Stimulated activated CD8-positive, alpha-beta memory T cell treated with anti-CD3 and anti-CD28 coated beads, Interleukin-2, amount 100 ng/mL, for 48 hours (primary cell): ENCODE data around the gene GPR35.
"Not testable (repeated sequence)": the region's sequence is repeated elsewhere in the genome, so short reads cannot be mapped to it uniquely, and the experiment has no call there.

Experiments used
- DNase-seq, 2 donors: peaks; one replicate each; pipeline ENCODE4 v3.0.0-alpha.2; 2020; ENCODE audit warnings: low read depth in 2 of 2

GPR35 gene

GRCh38 chr2:240655931-240656886 lies 30.9 kb downstream of the GPR35 start:
- DNase-seq, result no peak

GRCh38 chr2:240659883-240660282 lies 34.6 kb downstream of the GPR35 start:
- not testable (repeated sequence) for DNase-seq

GRCh38 chr2:240662681-240663080 lies 37.4 kb downstream of the GPR35 start:
- no peak for DNase-seq

DNA sequence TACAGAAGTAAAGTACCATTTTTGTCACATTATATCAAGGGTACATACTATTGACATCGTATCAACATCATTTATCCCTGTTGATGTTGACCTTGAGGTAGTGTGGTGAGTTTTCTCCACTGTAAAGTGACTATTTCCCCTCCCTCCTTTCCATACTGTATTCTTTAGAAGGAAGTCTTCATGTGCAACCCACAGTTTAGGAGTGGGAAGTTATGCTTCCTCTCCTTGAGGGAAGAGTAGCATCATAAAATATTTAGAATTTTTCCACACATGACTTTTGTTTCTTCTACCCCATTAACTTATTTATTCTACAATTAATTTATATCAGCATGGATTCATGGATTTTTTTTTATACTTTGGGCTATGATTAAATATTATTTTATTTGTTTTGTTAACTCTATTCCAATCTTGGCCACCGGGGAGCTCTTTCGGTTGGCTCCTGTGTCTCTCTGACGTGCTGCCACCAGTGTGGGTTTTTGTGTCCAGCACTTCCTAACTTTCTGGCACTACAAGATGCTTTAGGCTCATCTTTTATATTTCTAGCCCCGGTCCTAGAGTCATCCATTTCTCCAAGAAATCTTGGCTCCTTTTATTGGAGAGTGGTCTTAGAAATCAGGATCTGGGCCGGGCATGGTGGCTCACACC lies 38.4 kb downstream of the GPR35 start:
- no peak for DNase-seq

DNA sequence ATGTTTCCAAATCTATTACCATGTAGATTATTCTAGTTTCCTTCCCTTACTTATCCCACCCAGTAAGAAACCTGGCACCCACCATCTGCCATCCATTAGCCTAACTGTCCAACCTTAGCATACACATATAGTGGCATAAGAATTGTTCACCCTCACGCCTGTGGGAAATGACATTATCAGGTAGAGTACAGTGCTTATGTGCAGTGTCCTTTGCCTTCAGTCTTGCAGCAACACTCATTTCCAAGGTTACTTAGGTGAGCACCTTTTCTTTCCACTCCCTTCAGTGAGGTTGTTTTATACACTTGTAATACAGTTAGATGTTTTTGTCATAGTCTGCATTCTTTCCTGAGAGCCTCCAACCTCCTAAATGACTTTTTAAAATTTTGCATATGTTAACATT lies 39.3 kb downstream of the GPR35 start:
- no peak for DNase-seq

DNA sequence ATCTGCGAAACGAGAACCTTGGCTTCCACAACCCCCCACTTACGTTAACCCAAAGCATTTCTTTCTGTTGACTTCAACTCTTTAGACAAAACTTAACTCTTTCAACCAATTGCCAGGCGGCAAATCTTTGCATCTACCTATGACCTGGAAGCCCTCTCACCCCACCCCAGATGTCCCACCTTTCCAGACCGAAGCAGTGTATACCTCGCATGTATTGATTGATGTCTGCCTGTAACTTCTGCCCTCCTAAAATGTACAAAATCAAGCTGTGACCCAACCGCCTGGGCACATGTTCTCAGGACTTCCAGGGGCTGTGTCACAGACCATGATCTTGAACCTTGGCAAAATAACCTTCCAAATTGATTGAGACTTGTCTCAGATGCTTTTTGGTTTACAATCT lies 45.1 kb downstream of the GPR35 start:
- DNase-seq, result no peak

GRCh38 chr2:240670950-240671349 lies 45.7 kb downstream of the GPR35 start:
- no peak for DNase-seq

DNA sequence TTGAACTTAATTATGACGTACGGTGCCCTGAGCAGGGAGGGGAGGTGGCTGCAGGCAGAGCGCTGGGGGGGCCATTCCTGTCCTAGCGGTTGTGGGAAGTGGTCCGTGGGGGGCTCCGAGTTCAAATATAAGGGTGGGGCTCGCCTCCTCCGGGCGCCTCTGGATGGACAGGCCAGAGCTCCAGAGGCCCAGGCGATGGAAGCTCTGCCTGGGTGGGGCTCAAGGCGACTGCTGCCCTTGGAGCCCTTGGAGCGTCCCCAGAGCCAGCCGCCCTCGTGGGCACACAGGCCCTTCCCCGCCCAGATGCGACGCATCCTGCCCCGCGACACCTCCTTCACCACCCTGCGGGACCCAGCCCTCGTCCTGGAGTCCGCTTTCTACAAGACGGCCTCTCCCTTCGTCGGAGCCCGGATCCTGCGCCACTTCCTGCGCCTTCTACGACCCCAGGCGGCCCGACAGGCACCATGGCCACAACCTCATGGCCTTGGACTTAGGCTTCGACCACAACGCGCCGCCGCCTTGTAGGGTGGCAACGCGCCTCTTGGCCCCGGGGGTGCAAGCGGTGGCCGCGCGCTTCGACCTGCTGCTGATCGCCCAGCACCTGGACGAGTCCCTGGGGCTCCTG lies 46.9 kb downstream of the GPR35 start:
- DNase-seq, result no peak

GRCh38 chr2:240672701-240673190 lies 47.5 kb downstream of the GPR35 start:
- no peak for DNase-seq

DNA sequence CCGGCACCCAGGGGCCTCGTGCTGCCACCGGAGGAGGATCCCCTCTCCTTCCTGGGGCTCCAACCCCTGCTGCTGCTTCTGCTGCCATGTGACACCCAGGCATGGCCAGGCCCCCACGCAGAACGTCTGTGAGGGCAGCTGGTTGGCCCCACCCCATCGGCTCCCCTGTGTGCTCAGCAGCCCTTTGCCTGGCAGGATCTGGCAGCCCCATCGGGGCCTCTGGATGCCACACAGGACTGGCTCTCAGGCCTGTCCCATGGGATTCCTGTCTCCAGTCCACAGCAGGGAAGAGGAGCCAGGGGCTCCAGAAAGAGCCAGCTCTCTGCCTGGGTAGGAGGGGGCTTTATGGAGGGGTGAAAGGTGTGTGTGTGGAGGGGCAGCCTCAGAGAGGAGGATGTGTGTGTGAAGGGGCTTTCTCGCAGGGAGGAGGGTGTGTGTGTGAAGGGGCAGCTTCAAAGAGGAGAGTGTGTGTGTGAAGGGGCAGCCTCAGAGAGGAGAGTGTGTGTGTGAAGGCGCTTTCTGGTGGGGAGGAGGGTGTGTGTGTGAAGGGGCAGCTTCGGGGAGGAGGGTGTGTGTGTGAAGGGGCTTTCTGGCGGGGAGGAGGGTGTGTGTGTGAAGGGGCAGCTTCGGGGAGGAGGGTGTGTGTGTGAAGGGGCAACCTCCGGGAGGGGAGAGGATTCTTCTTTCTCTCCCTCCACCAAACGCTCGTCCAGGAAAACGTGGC lies 49.3 kb downstream of the GPR35 start:
- DNase-seq, result not testable (repeated sequence)

DNA sequence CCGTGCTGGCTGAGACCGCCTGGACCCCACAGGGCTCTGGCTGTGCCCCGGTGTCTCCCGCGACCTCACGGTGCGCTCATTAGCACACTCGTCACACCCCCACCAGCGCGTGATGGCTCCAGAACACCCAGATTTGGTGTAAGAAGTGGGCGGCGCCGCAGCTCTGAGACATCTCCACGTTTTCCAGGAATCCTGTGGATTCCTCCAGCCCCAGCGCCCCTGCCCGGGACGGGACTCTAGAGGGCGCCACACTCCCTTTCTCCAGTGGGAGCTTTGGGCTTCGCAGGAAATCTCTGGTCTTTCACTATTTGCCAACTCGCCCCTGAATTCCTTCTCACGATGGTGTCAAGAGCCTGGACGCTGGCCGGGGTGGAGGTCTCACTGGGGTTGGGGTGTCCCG lies 50.1 kb downstream of the GPR35 start:
- DNase-seq, result not testable (repeated sequence)

DNA sequence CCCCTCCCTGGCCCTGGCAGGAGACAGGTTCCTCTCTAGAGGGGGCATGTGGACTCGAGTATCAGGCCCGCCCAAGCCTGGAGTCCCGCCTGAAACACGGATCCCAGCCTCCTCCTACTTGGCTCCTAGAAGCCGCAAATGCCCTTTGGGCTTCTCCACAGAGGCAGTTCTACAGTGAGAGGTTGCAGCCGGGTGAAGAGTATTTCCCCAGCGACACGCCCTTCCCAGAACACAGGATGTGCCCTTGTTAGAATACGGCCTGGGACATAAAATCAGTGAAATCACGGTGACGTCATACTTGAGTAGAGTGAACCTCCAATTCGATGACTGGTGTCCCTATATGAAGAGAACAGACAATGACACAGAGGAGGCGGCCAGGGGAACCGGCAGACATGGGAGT lies 52.8 kb downstream of the GPR35 start:
- DNase-seq, result not testable (repeated sequence)

DNA sequence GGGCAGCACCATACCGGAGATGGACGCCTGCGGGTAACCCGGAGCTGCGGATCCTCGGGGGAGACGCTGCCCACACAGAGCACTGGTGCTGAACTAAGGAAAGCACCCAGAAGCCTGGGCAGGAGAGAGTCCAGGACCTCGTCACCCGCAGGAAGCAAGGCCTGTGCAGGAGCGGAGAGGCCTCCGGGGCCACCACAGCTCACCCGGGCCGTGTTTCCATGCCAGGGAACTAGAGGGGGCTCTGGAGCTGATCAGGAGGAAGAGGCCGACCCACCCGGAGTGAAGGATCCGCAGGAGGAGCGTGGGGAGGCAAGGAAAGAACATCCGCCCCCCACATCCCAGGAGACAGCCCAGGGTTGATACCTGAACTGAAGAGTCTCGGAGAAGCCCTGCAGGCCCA lies 53.6 kb downstream of the GPR35 start:
- DNase-seq, result not testable (repeated sequence)

DNA sequence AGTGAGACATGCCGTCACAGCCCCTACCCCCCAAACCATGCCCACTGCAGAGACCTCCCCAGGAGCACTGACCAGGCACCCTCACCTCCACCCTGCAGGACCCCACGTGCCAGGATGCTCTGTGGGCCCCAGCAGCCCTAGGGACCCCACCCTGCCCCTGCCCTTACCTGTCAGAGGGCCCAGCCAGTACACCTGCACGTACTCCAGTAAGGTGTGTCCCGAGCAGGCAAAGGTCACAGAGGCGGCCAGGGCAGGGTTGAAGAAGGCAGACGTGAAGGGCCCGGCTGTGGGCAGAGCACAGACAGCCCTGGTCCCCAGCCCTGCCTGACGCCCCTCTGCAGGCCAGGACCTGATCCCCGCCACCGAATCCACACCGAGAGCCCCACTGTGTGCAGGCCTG lies 54.9 kb downstream of the GPR35 start:
- not testable (repeated sequence) for DNase-seq
